Suppressor macrophage treated with lipopolysaccharide for 1 hour (primary cell): ENCODE measurements around the gene LRRC47.

Experiments
- DNase-seq, 3 donors: peaks; one replicate each; pipeline ENCODE4 v3.0.0-alpha.2; 2020 to 2022

Gene LRRC47

DNA sequence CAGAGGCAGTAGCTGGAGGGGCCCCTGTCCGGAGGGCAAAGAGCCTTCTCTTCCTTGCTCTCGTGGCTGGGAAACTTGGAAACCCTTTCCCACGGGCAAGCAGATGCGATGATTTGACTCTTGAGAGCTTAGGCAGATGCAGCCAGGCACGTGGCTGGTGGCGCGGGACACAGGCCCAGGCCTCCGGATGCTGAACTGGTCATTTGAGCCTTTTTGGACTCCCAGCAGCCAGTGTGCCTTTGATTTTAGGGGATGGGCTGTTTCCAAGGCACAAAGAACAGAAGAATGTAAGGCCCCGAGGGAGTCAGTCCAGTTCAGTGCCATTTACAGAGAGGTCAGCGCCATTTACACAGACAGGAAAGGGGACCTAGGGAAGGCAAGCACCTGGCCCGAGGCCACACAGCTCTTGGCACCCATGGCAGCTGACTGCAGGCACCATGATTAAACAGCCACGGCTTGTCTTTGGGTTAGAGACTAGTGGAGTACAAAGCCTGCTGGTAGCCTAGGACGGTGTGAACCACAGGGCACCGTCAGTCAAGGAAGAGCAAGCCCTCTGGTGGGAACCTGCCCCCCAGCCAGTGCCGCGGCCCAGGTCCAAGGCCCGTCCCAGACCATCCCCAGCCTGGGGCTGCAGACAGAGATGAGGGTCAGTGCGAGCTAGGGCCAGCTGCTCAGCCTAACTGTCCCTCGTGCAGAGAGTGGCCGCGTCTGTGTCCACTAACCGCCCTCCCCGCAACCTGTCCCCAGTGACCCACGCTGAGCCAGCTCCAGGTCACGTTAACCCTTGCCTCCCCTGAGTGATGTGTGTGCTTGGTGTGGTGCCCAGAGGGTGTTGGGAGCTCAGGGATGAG lies 64.5 kb downstream of the LRRC47 start:
- DNase-seq: no peak

DNA sequence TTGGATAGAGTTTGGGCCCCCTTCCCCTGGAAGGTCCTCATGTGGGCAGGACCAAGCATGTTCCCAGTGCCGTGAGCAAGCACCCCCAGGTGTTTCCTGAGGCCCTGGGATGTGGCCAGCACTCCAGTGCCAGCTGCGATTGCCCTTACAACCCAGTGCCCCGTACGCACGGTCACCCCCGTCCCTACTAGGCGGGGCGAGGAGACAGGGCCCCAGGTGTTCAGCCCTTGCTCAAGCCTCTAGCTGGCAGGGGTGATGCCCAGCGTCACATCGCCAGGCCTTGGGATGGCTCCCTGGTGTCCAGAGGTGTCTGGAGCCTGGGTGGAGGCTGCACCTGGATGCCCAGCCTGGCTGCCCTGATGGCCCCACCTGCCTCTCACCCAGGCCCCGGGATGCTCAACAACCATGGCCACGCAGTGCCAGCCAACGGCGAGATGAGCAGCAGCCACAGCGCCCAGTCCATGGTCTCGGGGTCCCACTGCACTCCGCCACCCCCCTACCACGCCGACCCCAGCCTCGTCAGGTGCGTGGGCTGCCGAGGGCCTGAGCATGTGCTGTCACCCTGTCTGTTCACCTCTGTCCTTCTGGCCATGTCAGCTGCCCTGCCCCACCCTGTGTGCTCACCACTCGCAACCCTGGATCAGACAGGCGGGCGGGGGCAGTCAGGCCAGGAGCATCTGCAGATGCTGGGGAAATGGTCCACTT lies 65.6 kb downstream of the LRRC47 start:
- DNase-seq: no peak

DNA sequence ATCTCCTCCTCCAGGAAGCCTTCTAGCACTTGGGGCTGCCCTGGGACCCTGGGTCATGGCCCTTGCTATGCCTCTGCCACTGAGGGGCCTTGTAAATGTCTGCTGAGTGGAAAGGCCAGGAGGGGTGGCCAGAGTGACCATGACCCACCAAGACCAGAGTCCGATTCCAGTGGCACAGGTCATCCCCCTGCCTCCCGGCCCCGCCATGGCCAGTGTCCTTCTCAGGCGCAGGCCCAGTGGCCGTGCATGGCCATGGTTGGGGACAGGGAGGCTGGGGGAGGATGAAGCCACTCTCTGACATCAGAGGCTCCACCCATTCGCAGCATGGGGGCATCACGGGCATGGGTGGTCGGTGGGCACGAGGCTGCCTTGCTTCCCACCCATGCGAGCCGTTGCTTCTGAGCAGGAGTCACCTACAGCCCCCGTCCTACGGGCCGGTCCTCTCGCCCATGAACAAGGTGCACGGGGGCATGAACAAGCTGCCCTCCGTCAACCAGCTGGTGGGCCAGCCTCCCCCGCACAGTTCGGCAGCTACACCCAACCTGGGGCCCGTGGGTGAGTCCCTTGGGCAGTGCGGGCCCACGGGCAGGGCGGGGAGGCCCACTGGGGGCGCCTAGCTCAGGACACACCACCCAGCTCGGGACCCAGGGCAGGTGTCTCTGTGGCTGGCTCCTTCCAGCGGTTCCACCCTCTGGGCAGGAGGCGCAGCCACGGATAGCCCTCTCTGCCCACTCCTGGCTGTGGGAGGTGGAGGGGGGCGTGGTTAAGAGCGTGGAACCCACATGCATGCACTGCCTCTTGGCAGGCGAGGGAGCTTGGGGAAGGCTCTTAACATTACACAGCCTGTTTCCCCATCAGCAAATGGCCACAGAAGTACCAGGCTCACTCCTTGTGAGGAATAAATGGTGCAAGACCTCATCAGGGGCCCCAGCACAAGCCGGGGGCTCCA lies 66.4 kb downstream of the LRRC47 start:
- no peak for DNase-seq
